ENCODE results near the gene PRDM16.

GRCh38 chr1:3368711-3369445, 299.9 kb downstream of the PRDM16 start:
- TF ChIP-seq CTCF (conservative IDR thresholded peaks at IDR 0.05) (no peak), ZFX (IDR thresholded peaks at IDR 0.05) (no peak)

All from C4-2B (cell line).